Liver (tissue), 9 donors: Measurements from ENCODE around the gene TYW5. TPM values are rescaled to one million over a fixed set of nuclear protein-coding genes. Genes with fewer than 3 reads are reported as not detected.

Experiments
- DNase-seq: peaks from one replicate; pipeline ENCODE4 v3.0.0-alpha.2; 2017; ENCODE audit warnings: low spot score
- H3K27ac ChIP-seq, 2 donors: one replicate each; pipeline ENCODE4 v1.7.0; 2013; ENCODE audit warnings: inconsistent platforms in 2 of 2, low read length in 2 of 2, control low read depth in 1 of 2, low read depth in 1 of 2, mild to moderate bottlenecking in 1 of 2
- H3K27me3 ChIP-seq, 4 donors: one replicate each; pipeline versions ENCODE4 v1.6.1 to v1.7.0; 2013; ENCODE audit warnings: low read length in 3 of 4, inconsistent platforms in 1 of 4, mild to moderate bottlenecking in 1 of 4, moderate library complexity in 1 of 4; ENCODE audit not compliant: control insufficient read depth in 4 of 4, insufficient read depth in 4 of 4
- H3K36me3 ChIP-seq, 4 donors: one replicate each; pipeline versions ENCODE4 v1.6.1 to v1.7.0; 2013; ENCODE audit warnings: low read length in 3 of 4, mild to moderate bottlenecking in 3 of 4, low read depth in 1 of 4, moderate library complexity in 1 of 4; ENCODE audit not compliant: control insufficient read depth in 4 of 4, insufficient read depth in 3 of 4
- H3K4me1 ChIP-seq, 4 donors: one replicate each; pipeline versions ENCODE4 v1.6.1 to v1.7.0; 2013; ENCODE audit warnings: low read length in 3 of 4, mild to moderate bottlenecking in 3 of 4, moderate library complexity in 1 of 4; ENCODE audit not compliant: control insufficient read depth in 4 of 4, insufficient read depth in 4 of 4
- H3K4me3 ChIP-seq, 3 donors: one replicate each; pipeline versions ENCODE4 v1.6.1 to v1.7.0; 2013; ENCODE audit warnings: low read length in 3 of 3, control low read depth in 1 of 3, low read depth in 1 of 3, mild to moderate bottlenecking in 1 of 3
- H3K9ac ChIP-seq, 2 donors: one replicate each; pipeline ENCODE4 v1.7.0; 2013; ENCODE audit warnings: low read length in 2 of 2, mild to moderate bottlenecking in 2 of 2, moderate library complexity in 2 of 2, control low read depth in 1 of 2, low read depth in 1 of 2
- H3K9me3 ChIP-seq, 4 donors: one replicate each; pipeline versions ENCODE4 v1.6.1 to v1.7.0; 2013; ENCODE audit warnings: low read length in 3 of 4; ENCODE audit not compliant: control insufficient read depth in 4 of 4
- ATF3 ChIP-seq: IDR thresholded peaks from 2 replicates; pipeline ENCODE4 v1.6.1; 2016; ENCODE audit warnings: antibody characterized with exemption
- EGR1 ChIP-seq, 2 donors: IDR thresholded peaks; 2 replicates each; pipeline ENCODE4 v1.6.1; 2016 to 2018; ENCODE audit warnings: antibody characterized with exemption in 2 of 2, low read depth in 2 of 2
- FOXA1 ChIP-seq: IDR thresholded peaks from 2 replicates; pipeline ENCODE4 v1.6.1; 2016; ENCODE audit warnings: antibody characterized with exemption
- FOXA2 ChIP-seq: IDR thresholded peaks from 2 replicates; pipeline ENCODE4 v1.6.1; 2016; ENCODE audit warnings: antibody characterized with exemption
- GABPA ChIP-seq, 2 donors: IDR thresholded peaks in 1 of 2; conservative IDR thresholded peaks in 1 of 2; 2 replicates each; pipeline ENCODE4 v1.6.1; 2016; ENCODE audit warnings: antibody characterized with exemption in 2 of 2, mild to moderate bottlenecking in 1 of 2, moderate library complexity in 1 of 2
- HNF4A ChIP-seq, 2 donors: conservative IDR thresholded peaks; 2 replicates each; pipeline ENCODE4 v1.6.1; 2016; ENCODE audit warnings: antibody characterized with exemption in 2 of 2, mild to moderate bottlenecking in 2 of 2
- HNF4G ChIP-seq: IDR thresholded peaks from 2 replicates; pipeline ENCODE4 v1.6.1; 2016; ENCODE audit warnings: antibody characterized with exemption
- JUND ChIP-seq, 2 donors: IDR thresholded peaks; 2 replicates each; pipeline ENCODE4 v1.6.1; 2016; ENCODE audit warnings: antibody characterized with exemption in 2 of 2
- MAX ChIP-seq: IDR thresholded peaks from 2 replicates; pipeline ENCODE4 v1.6.1; 2016; ENCODE audit warnings: antibody characterized with exemption
- NR2F2 ChIP-seq: IDR thresholded peaks from 2 replicates; pipeline ENCODE4 v1.6.1; 2016; ENCODE audit warnings: antibody characterized with exemption
- RAD21 ChIP-seq, 2 donors: IDR thresholded peaks; 2 replicates each; pipeline ENCODE4 v1.6.1; 2016; ENCODE audit warnings: antibody characterized with exemption in 2 of 2, mild to moderate bottlenecking in 2 of 2
- REST ChIP-seq: IDR thresholded peaks from 2 replicates; pipeline ENCODE4 v1.6.1; 2016; ENCODE audit warnings: antibody characterized with exemption, mild to moderate bottlenecking
- RXRA ChIP-seq, 2 donors: IDR thresholded peaks; 2 replicates each; pipeline ENCODE4 v1.6.1; 2017 to 2018; ENCODE audit warnings: antibody characterized with exemption in 2 of 2, mild to moderate bottlenecking in 1 of 2
- SP1 ChIP-seq: IDR thresholded peaks from 2 replicates; pipeline ENCODE4 v1.6.1; 2018; ENCODE audit warnings: antibody characterized with exemption, mild to moderate bottlenecking
- TAF1 ChIP-seq: conservative IDR thresholded peaks from 2 replicates; pipeline ENCODE4 v1.6.1; 2016; ENCODE audit warnings: antibody characterized with exemption, mild to moderate bottlenecking
- YY1 ChIP-seq: IDR thresholded peaks from 2 replicates; pipeline ENCODE4 v1.6.1; 2016; ENCODE audit warnings: antibody characterized with exemption, mild to moderate bottlenecking
- ZBTB33 ChIP-seq: IDR thresholded peaks from 2 replicates; pipeline ENCODE4 v1.6.1; 2016; ENCODE audit warnings: antibody characterized with exemption
- WGBS: extraction: QIAGEN DNeasy Blood & Tissue Kit; methylation state at CpG from one replicate; pipeline ENCODE4 v1.1.7; 2013; 5-methylcytosine and 5-hydroxymethylcytosine counted together
- polyA plus RNA-seq, 2 donors: library from polyadenylated mRNA; stranded (reverse) in 1 of 2; unstranded in 1 of 2; fragments of 200-250 nt in 1 of 2; fragments of >200 nt in 1 of 2; fragmentation: Nextera tagmentation in 1 of 2; extraction: Ambion mirVana in 1 of 2; gene quantifications; one replicate each; pipeline versions ENCODE4 v1.2.1 to v1.2.3, GENCODE V29; 2013 to 2015
- total RNA-seq, 2 donors: library from RNA; depleted of rRNA; stranded (reverse); fragments of >200 nt; gene quantifications; one replicate each; pipeline ENCODE4 v1.2.3, GENCODE V29; 2014
- donor health status: healthy.
- donor health status: healthy.
- donor health status: healthy.
- donor health status: healthy.
- donor health status: healthy.

Gene TYW5
- total and polyA plus RNA-seq, 4 donors: 2.0 to 6.8 (median 4.9) TPM

- Histone ChIP-seq H3K9me3 (no peaks in the 10 kb centered on the region), H3K9ac (no peak overlapping the region), H3K27ac (no peak overlapping the region), H3K36me3 (peaks cover 7 to 28% (median 9%) of the 10 kb centered on the region in 4 donors), H3K4me1 (no peaks in the 10 kb centered on the region), H3K27me3 (no peaks in the 10 kb centered on the region), H3K4me3 (no peak overlapping the region)
- TF ChIP-seq ZBTB33: no peak
- no peak for TF ChIP-seq FOXA1
- no peak for TF ChIP-seq HNF4A (conservative IDR thresholded peaks at IDR 0.05)
- TF ChIP-seq RAD21 (IDR thresholded peaks at IDR 0.05): no peak
- TF ChIP-seq REST: no peak
- no peak for TF ChIP-seq HNF4G
- TF ChIP-seq MAX: no peak
- TF ChIP-seq YY1: no peak
- no peak for TF ChIP-seq FOXA2
- TF ChIP-seq GABPA (IDR thresholded peaks at IDR 0.05 in 1 of 2, conservative IDR thresholded peaks at IDR 0.05 in 1 of 2): no peak
- no peak for DNase-seq
Observed at GRCh38 chr2:199928626-199929025, 26.7 kb downstream of the TYW5 start.

- Histone ChIP-seq H3K36me3 (peaks cover 7 to 26% (median 9%) of the 10 kb centered on the region in 4 donors), H3K27me3 (no peaks in the 10 kb centered on the region), H3K4me3 (no peak overlapping the region), H3K27ac (no peak overlapping the region), H3K4me1 (no peaks in the 10 kb centered on the region), H3K9ac (no peak overlapping the region), H3K9me3 (no peaks in the 10 kb centered on the region)
- WGBS: 49% methylated on average over 2 of the region's 2 CpGs
- TF ChIP-seq RAD21 (IDR thresholded peaks at IDR 0.05): no peak
- TF ChIP-seq ATF3: no peak
- TF ChIP-seq EGR1 (IDR thresholded peaks at IDR 0.05; ENCODE audit: low read depth in 2 of 2): no peak
- TF ChIP-seq FOXA1: no peak
- no peak for TF ChIP-seq RXRA (IDR thresholded peaks at IDR 0.05)
- no peak for TF ChIP-seq TAF1
- TF ChIP-seq YY1: no peak
- no peak for TF ChIP-seq JUND (IDR thresholded peaks at IDR 0.05)
- no peak for TF ChIP-seq HNF4A (conservative IDR thresholded peaks at IDR 0.05)
- TF ChIP-seq NR2F2: no peak
- no peak for TF ChIP-seq SP1
- TF ChIP-seq REST: no peak
- TF ChIP-seq FOXA2: no peak
- no peak for DNase-seq
Observed at GRCh38 chr2:199928226-199928625, 27.1 kb downstream of the TYW5 start.
